Activated CD8-positive, alpha-beta memory T cell treated with anti-CD3 and anti-CD28 coated beads for 24 hours (primary cell): ENCODE measurements around the gene EFNA2.
"Not testable (repeated sequence)": the region's sequence is repeated elsewhere in the genome, so short reads cannot be mapped to it uniquely, and the experiment has no call there.

Experiments used
- DNase-seq: peaks from one replicate; pipeline ENCODE4 v3.0.0-alpha.2; 2020

Gene EFNA2

DNA sequence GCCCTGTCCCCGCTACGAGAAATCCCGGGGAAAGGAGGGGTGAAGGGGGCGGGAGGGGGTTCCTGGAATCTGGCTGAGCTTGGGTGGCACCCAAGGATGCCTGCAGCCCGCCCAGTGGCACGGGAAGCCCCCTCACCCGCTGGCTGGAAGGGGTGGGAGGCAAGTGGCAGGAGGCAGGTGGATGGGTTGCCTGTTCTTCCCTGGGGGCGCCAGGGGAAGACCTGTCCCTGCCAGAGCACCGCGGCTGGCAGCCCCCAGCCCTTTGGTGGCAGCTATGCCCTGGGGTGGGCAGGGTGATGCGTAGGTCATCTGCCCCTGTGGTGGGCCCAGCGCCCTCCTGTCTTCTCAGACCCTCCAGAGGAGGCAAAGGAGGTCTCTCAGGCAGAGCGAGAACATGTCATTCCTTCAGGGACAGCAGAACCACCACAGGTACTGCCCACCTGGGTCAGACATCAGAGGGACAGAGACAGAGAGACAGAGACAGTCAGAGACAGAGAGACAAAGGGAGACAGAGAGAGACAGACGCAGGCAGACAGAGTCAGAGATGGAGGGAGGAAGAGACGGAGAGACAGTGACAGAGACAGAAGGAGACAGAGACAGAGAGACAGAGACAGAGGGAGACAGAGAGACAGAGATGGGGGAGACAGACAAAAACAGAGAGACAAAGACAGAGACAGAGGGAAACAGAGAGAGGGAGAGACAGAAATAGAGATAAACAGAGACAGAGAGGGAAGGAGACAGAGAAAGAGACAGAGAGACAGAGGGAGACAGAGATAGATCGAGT, 36.7 kb downstream of the EFNA2 start:
- no peak for DNase-seq

DNA sequence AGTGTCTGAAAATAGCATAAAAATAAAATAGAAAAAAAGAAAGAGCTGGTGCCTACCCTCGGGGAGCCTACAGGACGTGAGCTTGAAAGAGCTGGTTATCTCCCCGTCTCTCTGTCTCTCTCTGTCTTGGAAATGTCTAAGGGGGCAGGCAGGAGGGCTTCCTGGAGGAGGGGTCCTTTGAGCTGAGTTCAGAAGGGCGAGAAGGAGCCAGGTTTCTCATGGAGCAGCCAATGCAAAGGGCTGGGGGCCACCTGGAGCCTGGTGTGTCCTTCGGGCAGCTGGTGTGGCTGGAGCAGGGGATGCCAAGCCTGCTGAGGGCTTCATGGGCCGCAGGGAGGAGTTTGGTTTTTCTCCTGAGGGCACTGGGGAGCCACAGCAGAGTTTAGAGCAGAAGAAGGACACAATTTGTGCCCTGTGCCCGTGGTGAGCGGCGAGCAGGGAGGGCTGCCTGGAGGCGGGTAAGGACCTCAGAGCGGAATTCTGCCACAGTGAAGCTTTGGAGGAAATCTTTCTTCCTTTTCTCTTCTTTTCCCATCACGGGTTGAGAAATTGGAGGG, 38.7 kb downstream of the EFNA2 start:
- DNase-seq: no peak

DNA sequence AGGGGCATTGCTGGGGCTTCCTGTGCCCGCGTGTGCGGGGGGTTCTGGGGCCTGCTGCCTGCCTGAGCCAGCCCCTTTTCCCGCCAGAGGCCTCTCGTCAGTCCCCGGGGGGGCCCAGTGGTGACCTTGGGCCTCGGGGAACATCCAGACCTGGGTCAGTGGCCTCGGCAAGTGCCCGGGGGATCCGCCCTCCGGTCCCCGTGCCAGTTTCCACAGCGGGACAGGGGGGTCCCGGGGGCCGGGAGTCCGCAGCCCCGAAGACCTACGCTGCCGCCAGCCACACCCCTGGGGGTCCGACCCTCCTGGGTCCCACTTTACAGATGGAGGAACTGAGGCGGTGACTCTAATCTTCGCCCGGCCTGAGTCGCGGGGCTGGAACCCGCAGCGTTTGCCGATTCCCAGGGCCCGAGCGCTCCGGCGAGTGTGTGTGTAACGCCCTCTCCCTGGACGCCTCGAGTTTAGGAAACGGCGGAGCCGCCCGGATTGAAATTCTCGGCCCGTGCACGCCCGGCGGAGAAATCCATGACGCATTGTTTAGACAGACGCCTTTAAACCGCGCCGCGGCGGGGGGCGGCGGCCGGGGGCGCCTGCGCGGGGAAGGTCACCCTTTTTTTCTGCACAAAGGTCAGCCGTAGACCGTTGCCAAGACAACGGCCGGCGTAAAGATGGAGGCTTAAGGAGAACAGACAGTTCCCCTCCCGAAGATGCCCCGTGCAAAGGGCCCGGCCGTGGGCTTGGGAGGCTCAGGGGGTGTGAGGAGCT, 39.3 kb downstream of the EFNA2 start:
- peak; percentile 69 for DNase-seq

DNA sequence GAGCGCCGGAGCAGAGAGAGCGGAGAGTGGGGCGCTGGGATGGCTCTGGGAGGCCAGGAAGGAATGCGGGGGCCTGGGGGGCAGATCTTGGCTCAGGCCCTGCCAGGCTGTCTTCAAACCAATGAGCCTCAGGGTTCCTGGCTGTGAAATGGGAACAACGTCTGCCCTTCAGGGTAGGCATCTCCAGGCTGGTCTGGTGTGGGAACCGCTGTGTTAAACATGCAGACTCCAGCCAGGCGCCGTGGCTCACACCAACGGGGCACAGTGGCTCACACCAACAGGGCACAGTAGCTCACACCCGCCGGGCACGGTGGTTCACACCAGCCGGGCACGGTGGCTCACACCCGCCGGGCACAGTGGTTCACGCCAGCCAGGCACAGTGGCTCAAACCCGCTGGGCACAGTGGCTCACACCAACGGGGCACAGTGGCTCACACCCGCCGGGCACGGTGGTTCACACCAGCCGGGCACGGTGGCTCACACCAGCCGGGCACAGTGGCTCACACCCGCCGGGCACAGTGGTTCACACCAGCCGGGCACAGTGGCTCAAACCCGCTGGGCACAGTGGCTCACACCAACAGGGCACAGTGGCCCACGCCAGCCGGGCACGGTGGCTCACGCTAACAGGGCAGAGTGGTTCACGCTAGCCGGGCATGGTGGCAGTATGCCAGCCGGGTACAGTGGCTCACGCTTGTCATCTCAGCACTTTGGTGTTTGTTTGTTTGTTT, 40.1 kb downstream of the EFNA2 start:
- DNase-seq: no peak

DNA sequence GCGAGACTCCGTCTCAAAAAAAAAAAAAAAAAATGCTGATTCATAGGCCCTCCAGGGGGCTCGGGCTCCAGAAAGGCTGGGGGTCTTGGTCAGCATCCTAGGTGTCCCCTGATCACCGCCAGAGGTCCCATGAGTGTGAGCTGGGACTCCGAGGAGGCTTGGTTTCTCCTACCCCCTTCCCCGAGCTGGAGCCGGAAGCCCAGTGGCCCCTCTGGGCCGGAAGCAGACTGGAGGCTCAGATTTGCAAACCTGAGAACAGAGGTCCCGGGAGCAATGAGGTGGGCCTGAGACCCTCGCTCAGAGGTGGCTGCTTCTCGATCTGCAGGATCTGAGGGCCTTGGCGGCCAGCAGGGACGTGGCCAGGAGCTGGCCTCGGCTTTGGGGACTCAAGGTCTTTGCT, 41.5 kb downstream of the EFNA2 start:
- DNase-seq: no peak

DNA sequence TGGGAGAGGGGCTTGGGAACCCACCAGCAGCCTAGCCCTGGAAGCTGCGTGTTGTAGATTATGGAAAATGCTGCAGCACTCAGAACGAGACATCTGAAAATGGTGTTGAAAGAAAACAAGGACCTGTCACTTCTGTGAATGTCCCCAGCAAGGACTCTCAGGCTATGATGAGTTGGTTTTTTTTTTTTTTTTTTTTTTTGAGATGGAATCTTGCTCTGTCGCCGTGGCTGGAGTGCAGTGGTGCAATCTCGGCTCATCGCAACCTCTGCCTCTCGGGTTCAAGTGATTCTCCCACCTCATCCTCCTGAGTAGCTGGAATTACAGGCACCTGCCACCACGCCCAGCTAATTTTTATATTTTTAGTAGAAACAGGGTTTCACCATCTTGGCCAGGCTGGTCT, 46.5 kb downstream of the EFNA2 start:
- not testable (repeated sequence) for DNase-seq

DNA sequence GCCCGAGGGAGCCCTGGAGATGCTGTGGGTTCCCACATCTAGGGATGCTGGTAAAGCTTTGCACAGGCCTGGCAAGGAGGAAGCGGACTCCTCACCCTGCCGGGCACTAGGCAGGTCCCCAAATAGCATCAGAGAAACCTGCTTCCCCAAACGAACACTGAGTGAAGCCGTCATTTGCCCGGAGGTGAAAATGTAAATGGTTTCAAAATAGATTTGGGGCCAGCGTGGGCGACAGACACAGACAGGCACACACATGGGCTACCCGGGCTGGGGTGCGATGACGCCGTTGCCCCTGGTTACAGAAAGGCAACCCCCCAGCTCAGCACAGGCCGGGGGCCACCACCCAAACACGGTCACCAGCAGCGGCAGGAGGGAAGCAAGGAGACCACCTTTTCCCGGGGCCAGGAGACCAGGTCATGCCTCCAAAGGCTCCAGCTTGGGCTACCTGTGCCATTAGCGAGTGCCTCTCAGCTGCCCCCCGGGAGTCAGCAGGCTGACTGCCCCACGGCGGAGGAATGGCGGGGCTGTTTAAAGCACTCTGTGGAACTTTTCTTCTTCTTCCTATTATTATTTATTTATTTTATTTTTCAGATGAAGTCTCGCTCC, 50.5 kb downstream of the EFNA2 start:
- DNase-seq: no peak

DNA sequence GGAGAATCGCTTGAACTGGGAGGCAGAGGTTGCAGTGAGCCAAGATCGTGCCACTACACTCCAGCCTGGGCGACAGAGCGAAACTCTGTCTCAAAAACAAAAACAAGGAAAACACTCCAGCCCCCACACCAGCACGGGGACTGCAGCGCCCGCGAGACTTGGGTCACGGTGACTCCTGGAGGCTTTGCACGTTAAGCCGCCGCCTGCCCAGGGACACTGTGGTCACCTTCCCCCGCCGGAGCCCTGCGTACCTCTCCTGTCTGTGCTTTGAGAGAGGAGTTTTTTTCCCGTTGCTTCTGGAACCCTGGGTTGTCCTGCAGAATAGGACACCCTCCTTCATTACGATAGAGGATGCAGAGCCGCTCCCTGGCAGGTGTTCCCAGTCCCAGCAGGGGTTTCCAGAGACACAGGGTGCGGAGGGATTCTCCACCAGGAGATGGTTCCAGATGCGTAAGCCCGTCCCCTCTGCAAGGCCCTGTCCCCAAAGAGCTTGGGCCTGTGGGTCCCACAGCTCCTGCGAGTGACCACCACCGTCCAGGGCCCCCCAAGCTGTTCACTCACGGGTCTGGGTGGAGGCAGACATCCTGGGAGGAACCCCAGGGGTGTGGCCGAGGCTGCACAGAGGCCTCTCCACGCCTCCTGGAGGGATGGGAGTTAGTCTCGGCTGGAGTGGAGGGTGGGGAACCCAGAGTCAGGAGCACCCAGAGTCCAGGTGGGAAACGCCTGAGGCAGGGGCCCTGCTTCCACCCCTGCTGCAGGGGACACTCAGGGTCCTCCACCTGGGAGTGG, 55.2 kb downstream of the EFNA2 start:
- no peak for DNase-seq

DNA sequence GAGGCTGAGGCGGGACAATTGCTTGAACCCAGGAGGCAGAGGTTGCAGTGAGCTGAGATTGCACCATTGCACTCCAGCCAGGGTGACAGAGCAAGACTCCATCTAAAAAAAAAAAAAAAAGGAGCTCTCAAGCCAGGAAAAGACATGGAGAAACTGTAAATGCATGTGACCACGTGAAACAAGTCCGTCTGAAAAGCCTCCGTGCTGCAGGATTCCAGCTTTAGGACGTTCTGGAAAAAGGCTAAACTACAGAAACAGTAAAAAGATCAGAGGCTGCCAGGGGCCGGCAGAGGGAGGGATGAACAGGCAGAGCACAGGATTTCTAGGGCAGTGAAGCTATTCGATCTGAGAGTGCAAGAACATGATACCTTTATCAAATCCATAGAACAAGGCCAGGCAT, 57.4 kb downstream of the EFNA2 start:
- DNase-seq: no peak

DNA sequence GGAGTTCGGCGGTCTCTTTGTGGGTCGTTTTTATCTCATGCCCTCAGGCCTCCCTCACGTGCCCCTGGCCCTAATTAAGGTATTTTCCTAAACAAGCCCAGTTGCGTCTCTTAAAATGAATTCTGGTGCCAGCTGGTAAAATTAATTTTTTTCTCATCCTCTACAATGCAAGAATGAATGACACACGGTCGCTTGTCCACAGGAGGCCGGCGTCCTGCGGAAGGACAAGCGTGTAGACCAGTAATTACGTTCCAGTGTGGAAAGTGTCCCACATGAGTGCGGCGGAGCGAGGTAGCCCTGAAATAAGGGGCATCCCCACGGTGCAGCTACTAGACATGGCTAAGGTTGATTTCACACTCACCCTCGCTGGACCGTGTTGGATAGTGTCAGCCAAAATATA, 63.5 kb downstream of the EFNA2 start:
- DNase-seq: no peak

DNA sequence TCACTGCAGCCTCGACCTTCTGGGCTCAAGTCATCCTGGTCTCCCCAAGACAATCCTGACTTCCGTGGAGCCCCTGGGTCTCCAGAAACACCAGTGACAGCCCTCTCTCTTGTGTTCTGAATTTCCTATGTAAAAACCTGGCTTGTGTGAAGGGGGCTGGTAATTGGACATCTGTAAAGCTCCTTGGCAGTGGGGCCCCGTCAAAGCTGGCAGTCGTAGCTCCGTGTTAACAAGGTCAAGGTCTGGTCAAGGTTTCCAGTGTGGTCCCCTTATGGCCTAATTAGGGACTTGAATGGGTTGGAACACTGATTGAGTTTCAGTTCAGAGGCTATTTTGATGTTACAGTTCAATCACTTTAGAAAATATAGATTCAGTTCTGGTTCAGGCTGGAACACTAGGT, 65.2 kb downstream of the EFNA2 start:
- no peak for DNase-seq
